GM12873 (cell line): ENCODE measurements around the gene OXT.

Source experiments
- CTCF ChIP-seq: IDR thresholded peaks from 2 replicates; pipeline ENCODE4 v1.5.1; 2012; ENCODE audit warnings: low read depth, mild to moderate bottlenecking, moderate library complexity, low read length, control low read depth; ENCODE audit not compliant: insufficient read depth; ENCODE audit errors: missing control alignments

The OXT gene

GRCh38 chr20:3107464-3108025, 36.1 kb downstream of the OXT start:
- no peak for TF ChIP-seq CTCF

GRCh38 chr20:3109350-3110302, 38.2 kb downstream of the OXT start:
- TF ChIP-seq CTCF = no peak

- no peak for TF ChIP-seq CTCF
These were observed 40.1 kb downstream of the OXT start for GRCh38 chr20:3111507-3111906.

GRCh38 chr20:3111995-3112394, 40.6 kb downstream of the OXT start:
- no peak for TF ChIP-seq CTCF

GRCh38 chr20:3115190-3116107, 44.0 kb downstream of the OXT start:
- peak; percentile 78 for TF ChIP-seq CTCF

GRCh38 chr20:3116341-3116740, 44.9 kb downstream of the OXT start:
- TF ChIP-seq CTCF = no peak
